GM18951 (cell line): ENCODE measurements around the gene CCDC146.

Experiments used
- POLR2A ChIP-seq: IDR thresholded peaks from 4 replicates; pipeline ENCODE4 v1.6.1; 2011; ENCODE audit warnings: mild to moderate bottlenecking; ENCODE audit not compliant: insufficient read length, insufficient read depth; ENCODE audit errors: extremely low read depth
- in situ Hi-C: fragments of 300-500 bp; cut with MboI; formaldehyde crosslinking; loops from one replicate; pipeline ENCODE4 v1.12.0; 2022; ENCODE audit warnings: low sequenced_read_pairs, mixed read lengths, inconsistent platforms; ENCODE audit not compliant: unreplicated experiment

Gene CCDC146

DNA sequence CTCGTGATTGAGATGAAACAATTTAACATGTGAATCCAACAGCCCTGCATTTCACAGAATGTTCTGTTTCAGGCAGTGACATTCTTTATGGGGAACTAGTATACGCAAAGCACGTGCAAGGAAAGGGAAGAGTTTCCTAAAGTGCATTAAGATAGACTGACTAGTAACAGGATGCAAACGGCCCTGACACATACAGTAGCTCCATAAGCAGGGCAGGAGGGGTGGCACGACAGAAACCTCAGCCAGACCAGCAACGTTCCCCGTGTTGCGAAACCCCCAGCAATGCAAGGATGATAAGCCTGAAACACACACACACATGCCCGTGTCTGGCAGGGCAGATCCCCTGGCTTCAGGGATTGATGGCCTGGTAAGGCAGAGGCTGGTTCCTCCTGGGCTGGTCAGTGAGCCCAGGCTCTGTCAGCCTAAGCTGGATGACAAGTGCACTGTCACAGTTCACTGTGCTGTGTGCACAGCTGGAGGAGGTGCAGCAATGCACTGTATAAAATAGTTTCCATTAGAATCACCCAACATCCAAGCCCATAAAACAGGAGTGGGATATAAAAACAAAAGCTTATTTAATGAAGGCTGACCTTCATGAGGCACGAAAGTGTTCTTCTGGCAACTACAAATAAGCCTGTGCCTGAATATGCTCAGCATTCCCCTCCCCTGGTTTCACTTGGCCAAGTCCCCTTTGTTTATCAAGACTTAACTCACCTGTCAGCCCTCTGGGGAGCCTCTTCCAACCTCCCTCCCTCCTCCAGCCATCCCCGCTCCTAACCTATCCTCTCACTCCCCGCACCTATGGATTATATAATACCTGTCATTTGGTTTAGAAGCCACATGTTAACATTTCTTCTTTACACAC is 204.9 kb downstream of the CCDC146 start:
- no peak for TF ChIP-seq POLR2A
- in situ Hi-C loops, result loop anchor here (25.0 kb wide), 1 partner anchor 190 kb away; no protein-coding TSS in a partner anchor

DNA sequence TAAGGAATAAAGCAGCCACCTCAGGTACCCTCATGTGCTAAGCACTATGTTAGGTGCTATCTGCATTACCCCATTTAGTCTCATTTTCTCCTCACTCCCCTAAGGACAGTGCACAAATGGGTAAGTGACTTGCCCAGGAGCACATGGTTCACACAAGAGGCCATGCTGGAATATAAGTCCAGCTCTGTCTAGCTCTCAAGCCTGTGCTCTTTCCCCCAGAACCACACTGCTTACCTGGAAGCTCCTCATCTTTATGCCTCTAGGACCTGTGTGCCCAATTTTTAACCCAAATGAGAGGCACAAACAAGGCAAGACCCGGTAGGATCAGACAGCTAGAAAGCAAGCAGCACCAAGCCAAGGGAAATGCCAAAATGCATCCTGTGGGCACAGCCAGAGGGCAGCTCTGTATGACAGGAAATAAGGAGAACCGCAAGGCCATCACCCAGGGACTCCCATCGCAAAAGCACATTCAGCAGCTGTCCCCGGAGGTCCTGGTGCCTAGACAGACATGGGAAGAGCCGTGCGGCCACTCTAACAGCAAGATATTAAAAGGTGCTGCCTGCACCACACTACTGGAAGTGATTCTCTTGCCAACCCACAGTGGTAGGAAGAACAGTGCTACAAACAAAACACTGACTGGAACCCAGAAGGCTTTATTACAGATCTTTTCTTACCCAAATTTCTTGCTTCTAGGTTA is 205.7 kb downstream of the CCDC146 start:
- no peak for TF ChIP-seq POLR2A
- in situ Hi-C loops, result loop anchor here (25.0 kb wide), 1 partner anchor 191 kb away; no protein-coding TSS in a partner anchor

DNA sequence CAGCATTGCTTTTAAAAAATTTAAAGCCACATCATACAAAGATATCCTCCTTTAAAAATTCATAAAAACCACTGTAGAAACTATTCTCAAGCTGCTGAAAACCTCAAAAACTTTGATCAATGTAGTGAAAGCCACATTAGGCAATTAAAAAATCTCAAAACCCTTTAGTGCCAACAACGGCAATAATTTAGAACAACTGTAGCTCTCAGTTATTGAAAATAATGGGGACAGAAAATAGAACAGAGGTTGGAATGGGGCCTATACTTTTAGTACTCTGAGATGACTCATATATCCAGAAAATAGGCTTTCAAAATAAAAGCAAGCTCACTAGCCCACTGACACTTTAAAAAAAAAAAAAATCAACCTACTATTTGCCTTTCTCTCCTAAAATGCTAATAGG is 206.3 kb downstream of the CCDC146 start:
- TF ChIP-seq POLR2A, result no peak
- in situ Hi-C loops, result loop anchor here (25.0 kb wide), 1 partner anchor 191 kb away; no protein-coding TSS in a partner anchor

DNA sequence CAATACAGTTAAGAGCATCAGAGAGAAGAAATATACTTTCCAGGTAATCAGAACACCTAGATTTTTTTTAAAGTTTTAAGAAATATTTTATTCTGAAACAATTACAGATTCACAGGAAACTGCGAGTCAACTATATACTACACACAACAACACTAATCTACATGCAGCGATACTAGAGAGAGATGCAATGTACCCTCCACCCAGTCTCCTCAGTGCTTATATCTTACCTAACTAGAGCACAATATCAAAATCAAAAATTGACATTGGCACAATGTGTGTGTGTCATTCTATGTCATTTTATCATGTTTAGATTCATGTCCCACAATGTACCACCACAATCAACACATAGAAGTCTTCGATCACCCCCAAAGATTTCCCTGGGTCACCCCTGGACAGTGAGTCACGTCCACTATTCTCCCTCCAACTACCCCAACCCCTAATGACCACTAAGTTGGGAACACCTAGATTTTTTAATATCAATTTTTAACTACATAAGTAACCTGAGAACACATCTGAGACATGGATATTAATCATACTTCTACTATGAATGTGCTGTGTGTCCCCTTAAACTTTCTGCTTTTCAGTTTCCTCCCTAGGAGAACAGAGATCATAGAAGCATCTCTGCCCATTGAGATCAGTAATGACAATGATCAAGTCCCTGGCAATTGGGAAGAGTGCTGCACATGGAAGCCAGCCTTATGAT is 207.2 kb downstream of the CCDC146 start:
- TF ChIP-seq POLR2A, result no peak
- in situ Hi-C loops, result loop anchor here (25.0 kb wide), 1 partner anchor 192 kb away; no protein-coding TSS in a partner anchor

DNA sequence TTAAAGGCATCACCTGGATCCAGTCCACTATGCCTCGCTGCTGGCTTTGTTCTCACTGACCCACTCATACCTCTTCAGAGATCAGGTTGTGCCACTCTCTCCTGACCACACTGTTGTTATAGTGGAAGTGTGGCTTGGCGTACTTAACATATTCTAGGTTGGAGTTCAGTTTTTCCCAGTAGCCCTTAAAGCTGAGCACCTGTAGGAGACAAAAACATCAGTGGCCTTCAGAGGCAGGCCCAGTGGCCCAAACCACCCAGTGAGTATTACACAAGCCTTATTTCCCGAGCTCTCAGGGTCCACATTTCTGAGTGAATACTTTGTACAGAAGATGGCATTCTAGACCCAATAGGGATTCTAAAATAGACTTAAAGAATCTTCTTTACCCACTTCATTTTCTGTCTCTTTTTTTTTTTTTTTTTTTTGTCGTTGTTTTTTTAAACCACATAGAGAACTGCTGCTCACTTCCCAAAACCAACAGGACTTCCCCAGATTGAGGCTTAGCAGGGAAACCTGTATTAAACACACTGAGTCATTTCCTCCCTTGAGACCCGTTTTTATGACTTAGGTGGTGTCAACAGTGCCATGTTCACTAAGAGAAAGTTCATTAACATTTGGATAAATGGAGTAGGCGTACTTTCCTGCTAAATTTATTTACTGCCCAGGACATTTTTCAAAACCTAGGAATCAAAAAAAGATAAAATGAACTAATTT is 207.9 kb downstream of the CCDC146 start:
- in situ Hi-C loops, result loop anchor here (25.0 kb wide), 1 partner anchor 193 kb away; no protein-coding TSS in a partner anchor
- no peak for TF ChIP-seq POLR2A

DNA sequence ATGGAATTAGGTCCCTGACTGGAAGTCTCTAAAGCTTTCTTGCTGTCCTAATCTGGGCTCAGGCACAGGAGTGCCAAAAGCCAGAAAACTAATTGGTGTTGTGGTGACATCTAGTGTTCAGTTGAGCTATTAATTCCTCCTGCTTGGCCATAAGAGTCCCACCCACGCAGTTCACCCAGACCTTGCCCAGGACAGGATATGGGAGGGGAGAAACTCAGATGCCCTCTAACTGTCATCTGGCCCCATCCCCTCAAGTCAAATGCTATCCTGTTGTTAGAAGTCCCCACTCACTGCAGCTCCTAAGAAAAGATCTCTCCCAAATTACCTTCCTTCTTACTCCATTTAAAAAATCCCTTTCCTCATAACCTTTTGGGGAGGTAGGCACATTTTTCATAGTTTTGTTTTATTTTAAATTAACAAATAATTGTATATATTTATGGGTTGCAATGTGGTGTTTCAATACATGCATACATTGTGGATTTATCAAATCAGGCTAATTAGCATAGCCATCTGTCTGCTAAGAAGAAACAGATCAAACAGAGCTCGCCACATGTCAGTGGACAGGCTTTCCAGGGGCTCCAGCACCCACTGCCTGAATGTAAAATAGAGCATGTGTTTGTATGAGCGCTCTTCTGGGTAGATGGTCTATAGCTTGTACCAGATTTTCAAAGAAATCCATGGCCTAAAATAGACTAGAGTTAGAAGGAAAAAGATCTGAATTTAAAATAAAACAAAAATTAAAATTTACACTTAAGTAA is 209.7 kb downstream of the CCDC146 start:
- no peak for TF ChIP-seq POLR2A
- in situ Hi-C loops, result loop anchor here (25.0 kb wide), 1 partner anchor 195 kb away; no protein-coding TSS in a partner anchor

DNA sequence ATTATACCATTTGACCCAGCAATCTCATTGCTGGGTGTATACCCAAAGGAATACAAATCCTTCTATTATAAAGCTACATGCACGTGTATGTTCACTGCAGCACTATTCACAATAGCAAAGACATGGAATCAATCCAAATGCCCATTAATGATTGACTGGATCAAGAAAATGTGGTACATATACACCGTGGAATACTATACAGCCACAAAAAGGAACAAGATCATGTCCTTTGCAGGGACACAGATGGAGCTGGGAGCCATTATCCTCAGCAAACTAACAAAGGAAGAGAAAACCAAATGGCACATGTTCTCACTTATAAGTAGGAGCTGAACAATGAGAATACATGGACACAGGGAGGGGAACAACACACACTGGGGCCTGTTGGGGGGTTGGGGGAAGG is 211.6 kb downstream of the CCDC146 start:
- in situ Hi-C loops, result loop anchor here (25.0 kb wide), 1 partner anchor 197 kb away; no protein-coding TSS in a partner anchor

DNA sequence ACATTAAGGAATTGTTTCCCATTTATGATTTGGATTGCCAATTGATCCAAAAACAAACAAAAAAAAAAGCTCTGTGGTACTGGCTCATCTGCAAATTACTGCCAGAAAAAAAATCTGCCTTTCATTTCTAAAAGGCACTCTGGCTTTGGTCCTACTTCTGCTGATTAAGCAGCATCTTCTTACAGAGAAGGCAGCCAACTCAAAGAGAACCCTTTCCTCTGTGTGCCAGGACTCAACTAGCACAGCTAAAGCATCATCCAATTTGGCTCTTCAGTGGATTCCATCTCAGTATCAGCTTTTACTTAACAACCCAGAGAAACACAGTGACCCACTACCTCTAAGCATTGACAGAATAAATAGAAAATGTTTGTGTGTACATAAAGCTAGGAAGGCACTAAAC is 213.2 kb downstream of the CCDC146 start:
- no peak for TF ChIP-seq POLR2A
- in situ Hi-C loops, result loop anchor here (25.0 kb wide), 1 partner anchor 198 kb away; no protein-coding TSS in a partner anchor

DNA sequence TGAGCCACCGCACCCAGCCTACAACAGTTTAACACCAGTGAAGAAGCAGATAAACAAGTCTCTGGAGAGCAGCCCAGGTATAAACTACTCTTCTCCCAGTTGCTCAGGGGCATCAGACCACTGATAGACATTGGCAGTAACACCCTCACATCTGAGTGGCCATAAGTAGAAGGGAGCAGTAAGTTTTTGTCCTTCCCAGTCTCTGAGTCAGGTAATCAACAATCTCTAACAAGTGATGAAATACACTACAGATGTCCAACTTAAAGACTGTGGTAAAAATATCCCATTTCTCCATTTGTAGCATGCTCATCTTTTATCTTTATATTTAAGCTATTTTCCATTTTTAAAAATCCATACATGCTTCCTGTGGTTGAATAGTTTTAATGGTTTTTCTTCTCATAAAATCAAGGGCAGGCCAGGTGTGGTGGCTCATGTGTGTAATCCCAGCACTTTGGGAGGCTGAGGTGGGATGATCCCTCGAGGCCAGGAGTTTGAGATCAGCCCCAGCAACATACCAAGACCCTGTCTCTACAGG is 215.1 kb downstream of the CCDC146 start:
- in situ Hi-C loops, result loop anchor here (25.0 kb wide), 1 partner anchor 200 kb away; no protein-coding TSS in a partner anchor

DNA sequence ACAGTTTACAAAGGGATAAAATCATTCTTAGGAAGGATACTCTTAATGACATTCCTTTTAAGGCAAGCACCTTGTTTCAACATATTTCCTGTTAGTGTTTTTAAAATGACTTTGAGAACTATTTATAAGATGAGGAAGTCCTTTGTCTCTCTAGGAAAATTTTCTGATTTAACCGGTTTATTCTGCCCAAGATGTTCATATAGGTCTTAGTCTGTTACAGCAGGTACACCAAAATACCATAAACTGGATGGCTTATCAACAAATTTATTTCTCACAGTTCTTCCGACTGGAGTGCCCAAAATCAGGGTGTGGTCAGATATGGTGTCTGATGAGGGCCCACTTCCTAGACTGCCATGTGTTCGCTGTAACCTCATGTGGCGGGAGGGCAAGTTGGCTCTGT is 215.8 kb downstream of the CCDC146 start:
- in situ Hi-C loops, result loop anchor here (25.0 kb wide), 1 partner anchor 201 kb away; no protein-coding TSS in a partner anchor
- TF ChIP-seq POLR2A, result no peak

More for the DNA sequence above, 215.1 kb downstream of the CCDC146 start:
- TF ChIP-seq POLR2A, result no peak

DNA sequence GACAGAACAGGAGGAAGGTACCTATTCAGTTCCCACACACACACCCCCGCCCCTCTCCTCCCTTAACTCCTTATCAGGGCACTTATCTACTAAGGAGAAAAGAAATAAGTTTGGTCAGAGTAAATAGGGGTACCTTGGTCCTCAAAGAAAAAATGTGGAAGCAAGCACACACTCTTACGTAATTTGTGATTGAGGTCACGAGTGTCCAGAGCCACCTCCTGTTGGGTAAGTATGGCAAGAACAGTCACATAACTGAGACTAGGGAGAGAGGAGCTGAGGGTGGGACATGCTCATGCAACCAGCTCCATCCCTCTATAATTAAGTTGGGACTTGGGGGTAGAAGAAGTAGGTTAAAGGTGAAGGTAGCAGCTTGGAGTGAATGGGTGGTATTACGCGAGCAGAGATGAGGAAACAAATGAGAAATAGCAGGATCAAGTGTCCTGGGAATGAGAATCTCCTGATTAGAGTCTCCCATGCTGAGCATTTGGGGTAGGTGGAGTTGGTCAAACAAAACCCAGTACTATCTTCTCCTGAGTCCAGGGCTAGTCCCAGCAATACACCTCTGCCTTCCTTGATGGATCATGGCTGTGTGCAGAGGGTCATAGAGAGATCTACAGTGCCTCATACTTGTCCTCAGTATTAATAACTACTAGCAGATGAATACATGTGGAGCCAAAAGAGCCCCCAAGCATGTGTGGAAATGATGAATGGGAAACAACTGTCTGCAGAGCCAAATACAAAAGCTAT is 216.6 kb downstream of the CCDC146 start:
- in situ Hi-C loops, result loop anchor here (25.0 kb wide), 1 partner anchor 202 kb away; no protein-coding TSS in a partner anchor
- TF ChIP-seq POLR2A, result no peak
